GM18517 (cell line): ENCODE measurements around the gene FAM3B.

Source experiments
- ATAC-seq: cut with Tn5 transposase; IDR thresholded peaks from one replicate; pipeline ENCODE4 v1.9.1; 2021; ENCODE audit warnings: mild to moderate bottlenecking, moderate library complexity; ENCODE audit not compliant: unreplicated experiment

Gene FAM3B

DNA sequence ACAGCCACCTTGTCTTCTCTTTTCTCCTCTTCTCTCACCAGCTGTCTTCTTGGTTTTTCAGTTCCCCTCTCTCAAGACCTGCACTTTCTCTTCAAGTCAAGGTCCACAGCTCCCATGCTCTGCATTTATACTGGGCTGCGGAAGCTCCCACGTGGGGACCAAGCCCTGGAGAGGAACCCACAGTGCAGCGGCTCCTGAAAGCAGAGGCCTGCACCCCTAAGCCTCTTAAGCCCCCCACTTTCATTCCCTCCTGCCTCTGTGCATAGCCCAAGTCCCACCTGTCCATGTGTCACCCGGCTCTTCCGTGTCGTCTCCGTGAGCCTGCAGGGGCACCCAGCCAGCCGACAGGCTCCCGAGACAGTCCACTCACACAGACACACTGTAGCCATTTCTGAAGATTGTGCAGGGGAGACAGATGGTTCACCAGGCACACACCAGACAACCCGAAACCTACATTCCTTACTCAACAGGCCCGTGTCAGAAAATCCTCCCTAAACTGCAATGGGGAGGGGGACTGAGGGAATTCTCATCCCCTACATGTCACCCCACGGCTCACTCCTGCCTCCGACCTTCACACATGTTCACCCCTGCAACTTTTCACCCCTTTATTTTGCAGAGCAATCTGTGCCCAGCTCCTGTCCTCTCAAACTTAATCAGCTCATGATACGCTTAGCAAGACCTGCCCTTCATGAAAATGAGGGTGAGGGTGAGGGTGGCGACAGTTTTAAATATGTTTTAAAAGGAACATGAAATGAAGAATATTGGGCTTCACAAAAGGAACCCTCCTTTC is 51.5 kb downstream of the FAM3B start:
- ATAC-seq, result peak; percentile 65

GRCh38 chr21:41368735-41369104 is 52.1 kb downstream of the FAM3B start:
- ATAC-seq, result no peak

DNA sequence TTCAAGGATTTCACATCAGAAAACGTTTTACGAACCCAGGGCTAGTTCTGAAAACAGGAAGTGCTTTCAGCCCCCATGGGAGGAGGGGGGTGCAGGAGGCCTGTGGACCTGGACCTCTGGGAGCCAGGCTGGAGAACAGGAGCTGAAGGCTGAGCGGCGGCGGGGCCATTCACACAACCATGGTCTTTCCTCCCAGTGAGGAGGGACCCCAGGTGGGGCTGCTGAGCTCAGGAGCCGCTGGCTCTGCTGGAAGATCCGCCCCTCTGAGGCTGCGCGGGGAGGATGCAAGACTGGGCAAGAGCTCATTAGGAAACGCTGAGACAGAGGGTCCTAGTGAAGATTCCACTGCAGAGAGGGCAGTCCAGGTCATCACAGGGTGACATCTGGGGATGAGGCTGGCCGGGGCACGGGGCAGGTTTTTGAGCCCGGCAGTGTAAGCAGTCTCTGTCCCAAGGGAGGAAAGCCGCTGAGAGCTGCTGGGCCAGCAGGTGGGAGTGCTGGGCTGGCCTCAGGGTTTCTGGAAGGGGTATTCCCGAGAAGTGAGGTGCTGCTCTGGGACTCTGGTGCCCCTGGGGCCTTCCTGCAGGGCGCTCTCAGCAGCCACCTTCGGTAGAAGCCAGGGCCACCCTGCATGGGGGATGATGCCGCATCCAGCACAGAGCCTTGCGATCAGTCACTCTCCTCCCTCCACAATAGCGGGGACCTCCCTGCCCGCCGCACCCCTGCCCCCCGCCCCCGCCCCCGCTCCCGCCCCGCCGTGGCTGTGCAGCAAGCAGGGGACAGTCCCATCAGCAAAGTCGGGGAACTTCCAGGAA is 52.7 kb downstream of the FAM3B start:
- no peak for ATAC-seq

GRCh38 chr21:41369920-41370839 is 53.6 kb downstream of the FAM3B start:
- ATAC-seq, result no peak

GRCh38 chr21:41370840-41371684 is 54.5 kb downstream of the FAM3B start:
- no peak for ATAC-seq

GRCh38 chr21:41371685-41372030 is 55.1 kb downstream of the FAM3B start:
- no peak for ATAC-seq

DNA sequence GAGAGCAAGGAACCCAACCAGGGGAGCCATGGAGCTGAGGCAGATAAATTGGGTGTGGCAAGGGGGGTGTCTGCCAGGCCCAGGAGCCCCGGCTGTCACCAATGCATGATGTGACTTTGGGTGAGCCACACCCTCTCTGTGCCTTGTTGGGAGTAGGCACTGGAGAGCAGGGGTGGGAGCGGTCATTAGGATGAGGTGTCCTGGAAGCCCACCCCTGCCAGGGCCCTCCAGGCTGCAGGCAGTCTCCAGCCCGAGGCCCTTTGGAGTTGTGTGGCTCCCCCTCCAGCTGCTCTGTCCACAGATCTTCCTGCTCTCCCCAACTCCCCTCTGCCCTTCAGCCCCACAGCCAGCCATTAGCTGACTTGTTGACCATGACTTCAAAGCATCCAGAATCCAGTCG is 56.7 kb downstream of the FAM3B start:
- ATAC-seq, result no peak

- ATAC-seq, result no peak
These were observed 57.2 kb downstream of the FAM3B start for GRCh38 chr21:41373763-41374162.

DNA sequence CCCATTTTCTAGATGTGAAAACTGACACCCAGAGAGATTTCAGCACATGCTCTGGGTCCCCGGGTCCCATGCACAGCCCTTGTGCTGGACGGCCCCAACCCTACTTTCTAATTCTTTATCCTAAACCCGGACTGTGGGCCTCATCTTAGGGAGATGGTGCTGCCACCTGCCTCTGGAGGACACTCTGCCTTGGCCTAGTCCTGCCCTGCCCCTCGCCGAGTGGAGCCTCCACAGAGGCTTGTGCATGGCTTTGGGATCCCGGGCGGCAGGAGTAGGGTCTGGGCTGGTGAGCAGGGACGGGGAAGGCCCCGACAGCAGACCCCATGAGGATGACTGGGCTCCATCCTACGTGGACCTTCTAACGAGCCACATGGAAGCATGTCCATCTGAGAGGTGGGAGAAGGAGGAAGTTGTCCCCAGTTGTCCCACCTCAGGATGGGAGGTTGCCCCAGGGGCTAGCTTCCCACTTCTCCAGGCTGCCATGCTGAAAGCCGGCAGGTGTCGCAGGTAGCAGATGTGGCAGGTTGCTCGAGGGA is 57.6 kb downstream of the FAM3B start:
- ATAC-seq, result no peak

GRCh38 chr21:41374867-41375533 is 58.4 kb downstream of the FAM3B start:
- no peak for ATAC-seq

GRCh38 chr21:41375875-41376274 is 59.3 kb downstream of the FAM3B start:
- no peak for ATAC-seq

DNA sequence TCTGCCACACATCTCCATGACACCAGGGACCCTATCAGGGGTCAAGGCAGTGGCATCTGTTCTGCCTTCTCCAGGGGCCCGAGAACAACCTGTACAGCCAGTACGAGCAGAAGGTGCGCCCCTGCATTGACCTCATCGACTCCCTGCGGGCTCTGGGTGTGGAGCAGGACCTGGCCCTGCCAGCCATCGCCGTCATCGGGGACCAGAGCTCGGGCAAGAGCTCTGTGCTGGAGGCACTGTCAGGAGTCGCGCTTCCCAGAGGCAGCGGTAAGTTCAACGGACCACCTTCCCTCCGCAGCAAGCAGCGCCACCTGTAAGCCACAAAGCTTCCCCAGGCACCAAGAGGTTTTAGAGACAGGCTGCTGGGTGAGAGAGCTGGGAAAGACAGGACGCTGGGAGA is 61.1 kb downstream of the FAM3B start:
- ATAC-seq, result no peak

DNA sequence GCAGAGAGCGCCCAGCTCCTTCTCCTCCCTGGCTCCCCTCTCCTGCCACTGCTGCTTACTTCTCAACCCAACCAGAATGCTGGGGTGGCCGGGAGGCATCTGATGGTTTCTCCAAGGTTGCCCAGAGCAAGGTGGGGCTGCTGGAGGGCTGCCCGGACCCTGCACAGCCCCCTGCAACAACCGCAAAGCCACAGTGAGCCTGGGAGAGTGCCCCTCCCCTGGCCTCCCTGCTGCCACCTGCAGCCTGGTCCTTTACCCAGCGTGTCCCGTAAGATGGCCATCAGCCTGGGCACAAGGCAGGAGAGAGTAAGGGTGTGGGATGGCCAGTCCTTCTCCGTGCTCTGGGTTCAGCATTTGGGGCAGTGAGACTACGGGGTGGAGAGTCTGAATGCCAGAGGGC is 62.2 kb downstream of the FAM3B start:
- no peak for ATAC-seq

GRCh38 chr21:41379901-41380300 is 63.3 kb downstream of the FAM3B start:
- no peak for ATAC-seq

DNA sequence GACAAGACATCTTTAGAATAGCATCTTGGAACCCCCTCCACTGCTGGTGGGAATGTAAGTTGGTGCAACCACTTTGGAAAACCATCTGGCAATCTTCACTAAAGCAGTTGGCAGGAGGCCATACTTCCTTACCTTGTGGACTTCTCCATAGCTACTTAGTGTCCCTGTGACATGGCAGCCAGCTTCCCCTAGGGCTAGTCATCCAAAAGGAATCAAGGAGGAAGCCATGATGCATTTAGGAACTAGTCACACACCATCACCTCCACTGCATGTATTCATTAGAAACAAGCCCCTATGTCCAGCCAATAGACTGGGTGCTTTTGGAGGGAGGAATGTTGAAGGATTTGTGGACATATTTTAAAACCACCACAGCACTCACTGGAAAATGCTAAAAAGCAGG is 65.1 kb downstream of the FAM3B start:
- no peak for ATAC-seq

- no peak for ATAC-seq
These were observed 70.6 kb downstream of the FAM3B start for GRCh38 chr21:41387042-41387819.

DNA sequence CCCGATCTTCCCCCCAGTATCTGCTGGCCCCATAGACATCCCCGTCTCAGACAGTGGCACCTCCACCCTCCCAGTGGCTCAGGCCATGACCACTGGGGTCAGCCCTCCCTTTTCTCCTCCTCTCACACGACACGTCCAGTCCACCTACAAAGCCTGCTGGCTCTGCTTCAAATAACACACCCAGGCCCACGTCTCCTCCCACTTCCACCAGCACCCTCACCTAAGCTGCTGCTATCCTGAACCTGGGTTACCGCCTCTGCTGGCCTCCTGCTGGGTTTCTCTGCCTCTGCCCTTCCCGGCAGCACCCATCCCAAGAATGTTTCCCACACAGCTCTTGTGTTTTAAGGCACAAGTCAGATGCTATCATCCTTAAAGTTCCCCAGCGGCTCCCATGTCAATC is 71.2 kb downstream of the FAM3B start:
- ATAC-seq, result no peak

DNA sequence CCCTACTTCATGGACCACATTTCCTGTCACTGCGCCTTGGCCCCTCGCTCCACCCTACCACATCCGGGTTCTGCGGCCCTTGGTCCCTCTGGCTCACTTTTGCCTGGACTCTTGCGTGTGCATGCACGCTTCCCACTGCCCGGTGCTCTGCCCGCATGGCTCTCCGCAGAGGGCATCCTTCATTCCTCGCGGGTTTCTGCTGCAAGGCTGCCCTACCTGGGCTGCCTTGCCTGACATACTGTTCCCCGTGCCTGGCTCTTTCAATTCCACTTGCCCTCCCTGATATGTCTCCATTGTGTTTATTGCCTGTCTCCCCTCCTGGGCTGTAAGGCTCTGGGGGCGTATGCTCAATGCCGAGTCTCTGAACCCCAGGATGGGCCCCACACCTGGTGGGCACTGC is 71.7 kb downstream of the FAM3B start:
- no peak for ATAC-seq
